Heart right ventricle (tissue), 16 donors: ENCODE measurements around the gene DNAH5. TPM values are rescaled to one million over a fixed set of nuclear protein-coding genes. Genes with fewer than 3 reads are reported as not detected.

Experiments
- ATAC-seq, 8 donors: fragments of 200-7000 bp; cut with Tn5 transposase; one replicate each; pipeline ENCODE4 v1.9.1; 2020; ENCODE audit warnings: mild to moderate bottlenecking in 8 of 8, moderate library complexity in 8 of 8, moderate number of reproducible peaks in 1 of 8
- DNase-seq, 2 donors: peaks; one replicate each; pipeline ENCODE4 v3.0.0-alpha.2; 2020
- H3K27ac ChIP-seq, 10 donors: fragments of 200-600 bp; sonication (generic) in 2 of 10; one replicate each; pipeline versions ENCODE4 v1.5.0 to v1.8.0; 2020 to 2022; ENCODE audit warnings: mild to moderate bottlenecking in 3 of 10
- H3K27me3 ChIP-seq, 7 donors: fragments of 200-600 bp; one replicate each; pipeline ENCODE4 v1.8.0; 2021 to 2022; ENCODE audit warnings: mild to moderate bottlenecking in 2 of 7
- H3K36me3 ChIP-seq, 9 donors: fragments of 200-600 bp; sonication (generic) in 1 of 9; one replicate each; pipeline versions ENCODE4 v1.5.0 to v1.8.0; 2020 to 2022; ENCODE audit warnings: mild to moderate bottlenecking in 2 of 9
- H3K4me1 ChIP-seq, 9 donors: fragments of 200-600 bp; sonication (generic) in 1 of 9; one replicate each; pipeline versions ENCODE4 v1.5.0 to v1.8.0; 2020 to 2022; ENCODE audit warnings: mild to moderate bottlenecking in 4 of 9
- H3K4me3 ChIP-seq, 10 donors: fragments of 200-600 bp; sonication (generic) in 2 of 10; one replicate each; pipeline versions ENCODE4 v1.5.0 to v1.8.0; 2020 to 2022; ENCODE audit warnings: mild to moderate bottlenecking in 7 of 10, moderate library complexity in 2 of 10
- H3K9me3 ChIP-seq, 11 donors: fragments of 200-600 bp in 10 of 11; sonication (generic) in 2 of 11; one replicate each; pipeline versions ENCODE4 v1.5.0 to v1.8.0; 2013 to 2022; ENCODE audit warnings: mild to moderate bottlenecking in 2 of 11, control low read depth in 1 of 11, moderate library complexity in 1 of 11
- WGBS, 2 donors: extraction: QIAGEN DNeasy Blood & Tissue Kit; methylation state at CpG; one replicate each; pipeline ENCODE4 v1.1.7; 2013; ENCODE audit warnings: inconsistent platforms in 1 of 2; 5-methylcytosine and 5-hydroxymethylcytosine counted together
- intact Hi-C, 10 donors: fragments of 100-400 bp; cut with DNase I; formaldehyde crosslinking; loops; one replicate each; pipeline versions ENCODE4 v1.11.1 to v1.14.2; 2022
- polyA plus RNA-seq, 2 donors: library from polyadenylated mRNA; stranded (reverse); fragments of 200-250 nt; gene quantifications; one replicate each; pipeline ENCODE4 v1.2.3, GENCODE V29; 2013
- total RNA-seq, 10 donors: library from RNA; stranded (reverse); fragmentation: NEBNext Ultra II Directional in 3 of 10; extraction: Animal tissue kit (Norgen Biotek cat#: 25700) in 3 of 10; gene quantifications; one replicate each; pipeline versions ENCODE4 v1.2.1 to v1.2.4, GENCODE V29; 2021 to 2023
- TF ChIP-seq, protein P1 (sequence below), 9 donors: fragments of 200-600 bp; sonication (generic) in 2 of 9; IDR thresholded peaks; one replicate each; pipeline versions ENCODE4 v1.5.0 to v1.8.0; 2021 to 2022; ENCODE audit warnings: antibody characterized with exemption in 9 of 9, mild to moderate bottlenecking in 5 of 9, moderate library complexity in 1 of 9
- donor health status: Arrhythmogenic right ventricular cardiomyopathy.
- donor health status: ischemic (EF 13 %, LVEDD 7.1; RV severe dilation, severe dysfunction).
- donor health status: healthy with polysubstance abuse.
- donor health status: DM: no; HTN: yes; CAD: no.
- donor health status: DM: no; HTN: no; CAD: no.
- donor health status: ischemic (EF 25% LVEDD 6.9; RV normal size, moderate dysfunction).
- donor health status: ischemic (EF 25% LVEDD 5.7; RV mildly dilated, moderate dysfunction).
- donor health status: healthy.
- donor health status: DM: yes; HTN: yes; CAD: no.
- donor health status: Ischemic cardiomyopathy.
- donor health status: ischemic (EF 35%, LVEDD 5.7; RV mildly dilated, moderate dysfunction).
- donor health status: nonischemic (EF 11% LVEDD 7.7; RV severe dilation, severe dysfunction).
- donor health status: DM: yes; HTN: yes; CAD: no.
- donor health status: PGD.
- donor health status: ischemic (EF 29% LVEDD 5.4; RV normal size, mild dysfunction).
- donor health status: nonischemic (EF 23%, LVEDD 6.1; RV moderate dilation, normal function).

Gene DNAH5
- total and polyA plus RNA-seq, 12 donors: 0.02 to 0.53 (median 0.23) TPM; not detected in 2

- ATAC-seq (no peak), DNase-seq (no peak)
- no peaks in the 10 kb centered on the region for H3K27me3 ChIP-seq
- 82 to 83% methylated on average over 13 of the region's 13 CpGs for WGBS, 2 donors
- no peaks in the 10 kb centered on the region for H3K9me3 ChIP-seq
- H3K27ac ChIP-seq: no peak overlapping the region
- no peaks in the 10 kb centered on the region for H3K4me1 ChIP-seq
- H3K4me3 ChIP-seq: no peak overlapping the region
- TF ChIP-seq, protein P1, sequence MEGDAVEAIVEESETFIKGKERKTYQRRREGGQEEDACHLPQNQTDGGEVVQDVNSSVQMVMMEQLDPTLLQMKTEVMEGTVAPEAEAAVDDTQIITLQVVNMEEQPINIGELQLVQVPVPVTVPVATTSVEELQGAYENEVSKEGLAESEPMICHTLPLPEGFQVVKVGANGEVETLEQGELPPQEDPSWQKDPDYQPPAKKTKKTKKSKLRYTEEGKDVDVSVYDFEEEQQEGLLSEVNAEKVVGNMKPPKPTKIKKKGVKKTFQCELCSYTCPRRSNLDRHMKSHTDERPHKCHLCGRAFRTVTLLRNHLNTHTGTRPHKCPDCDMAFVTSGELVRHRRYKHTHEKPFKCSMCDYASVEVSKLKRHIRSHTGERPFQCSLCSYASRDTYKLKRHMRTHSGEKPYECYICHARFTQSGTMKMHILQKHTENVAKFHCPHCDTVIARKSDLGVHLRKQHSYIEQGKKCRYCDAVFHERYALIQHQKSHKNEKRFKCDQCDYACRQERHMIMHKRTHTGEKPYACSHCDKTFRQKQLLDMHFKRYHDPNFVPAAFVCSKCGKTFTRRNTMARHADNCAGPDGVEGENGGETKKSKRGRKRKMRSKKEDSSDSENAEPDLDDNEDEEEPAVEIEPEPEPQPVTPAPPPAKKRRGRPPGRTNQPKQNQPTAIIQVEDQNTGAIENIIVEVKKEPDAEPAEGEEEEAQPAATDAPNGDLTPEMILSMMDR (IDR thresholded peaks at IDR 0.05): no peak
- intact Hi-C loops: no loop called here
- no peaks in the 10 kb centered on the region for H3K36me3 ChIP-seq
These were observed 33.7 kb downstream of the DNAH5 start for GRCh38 chr5:13910637-13911288.

DNA sequence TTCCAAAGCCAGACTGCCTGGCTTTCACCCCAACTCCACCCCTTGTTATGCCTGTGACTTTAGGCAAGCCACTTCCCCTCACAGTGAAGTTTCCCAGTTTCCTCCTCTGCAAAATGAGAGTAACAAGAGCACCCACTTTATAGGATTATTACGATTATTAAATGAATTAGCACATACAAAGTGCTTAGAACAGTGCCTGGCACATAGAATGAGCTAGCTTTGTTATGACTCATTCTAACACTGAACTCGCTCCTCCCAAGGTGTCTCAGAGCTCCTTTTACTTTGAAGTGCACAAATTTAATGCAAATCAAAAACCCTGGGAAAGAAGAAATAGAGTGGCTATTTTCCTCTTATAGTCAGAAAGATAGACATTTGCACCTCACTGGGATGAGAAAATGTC lies 34.3 kb downstream of the DNAH5 start:
- H3K4me1 ChIP-seq: no peaks in the 10 kb centered on the region
- no peaks in the 10 kb centered on the region for H3K36me3 ChIP-seq
- ATAC-seq: no peak
- no peak for DNase-seq
- H3K4me3 ChIP-seq: no peak overlapping the region
- H3K27ac ChIP-seq: no peak overlapping the region
- TF ChIP-seq, protein P1 (IDR thresholded peaks at IDR 0.05): no peak
- 62 to 73% methylated on average over 2 of the region's 2 CpGs for WGBS, 2 donors
- no peaks in the 10 kb centered on the region for H3K9me3 ChIP-seq
- no peaks in the 10 kb centered on the region for H3K27me3 ChIP-seq
- intact Hi-C loops: no loop called here

GRCh38 chr5:13909271-13909670 lies 35.2 kb downstream of the DNAH5 start:
- intact Hi-C loops: no loop called here
- DNase-seq: no peak
- H3K9me3 ChIP-seq: no peaks in the 10 kb centered on the region
- 66 to 76% methylated on average over 1 of the region's 1 CpG for WGBS, 2 donors
- H3K27ac ChIP-seq: no peak overlapping the region
- ATAC-seq: no peak
- H3K4me1 ChIP-seq: no peaks in the 10 kb centered on the region
- H3K4me3 ChIP-seq: no peak overlapping the region
- H3K27me3 ChIP-seq: no peaks in the 10 kb centered on the region
- TF ChIP-seq, protein P1 (IDR thresholded peaks at IDR 0.05): no peak
- no peaks in the 10 kb centered on the region for H3K36me3 ChIP-seq

DNA sequence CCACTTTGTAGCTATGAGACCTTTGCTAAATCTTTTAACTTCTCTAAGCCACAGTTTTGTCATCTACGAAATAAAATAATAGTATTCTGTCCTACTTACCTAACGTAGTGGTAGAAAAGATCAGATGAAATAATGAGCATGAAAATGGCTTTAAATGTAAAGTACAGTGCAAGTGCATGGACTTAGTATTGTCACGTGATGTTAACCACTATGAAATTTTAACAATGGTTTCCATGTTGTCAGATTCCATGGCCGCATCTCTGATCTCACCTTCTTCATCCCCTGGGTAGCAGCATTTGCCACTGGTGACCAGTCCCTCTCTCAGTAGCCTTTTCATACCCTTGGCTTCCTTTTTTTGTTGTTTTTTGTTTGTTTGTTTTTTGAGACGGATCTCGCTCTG lies 45.9 kb downstream of the DNAH5 start:
- intact Hi-C loops: no loop called here
- H3K27me3 ChIP-seq: peaks cover 0 to 3% (median 0%) of the 10 kb centered on the region in 7 donors
- no peak overlapping the region for H3K27ac ChIP-seq
- TF ChIP-seq, protein P1 (IDR thresholded peaks at IDR 0.05): no peak
- 83 to 87% methylated on average over 6 of the region's 6 CpGs for WGBS, 2 donors
- DNase-seq (no peak), ATAC-seq (no peak)
- H3K9me3 ChIP-seq: no peaks in the 10 kb centered on the region
- no peaks in the 10 kb centered on the region for H3K4me1 ChIP-seq
- H3K4me3 ChIP-seq: no peak overlapping the region
- H3K36me3 ChIP-seq: no peaks in the 10 kb centered on the region
